Body of pancreas (tissue), 4 donors: ENCODE results near the gene UHRF1.

Source experiments
- POLR2A ChIP-seq, 3 donors: fragments of 450-650 bp; IDR thresholded peaks; one replicate each; pipeline ENCODE4 v1.6.1; 2016; ENCODE audit warnings: antibody characterized with exemption in 3 of 3, mild to moderate bottlenecking in 2 of 3
- TF ChIP-seq, protein P1 (sequence below), 7 experiments: fragments of 450-650 bp in 4 of 7; fragments of 200-600 bp in 3 of 7; sonication (generic) in 3 of 7; IDR thresholded peaks; one replicate each; pipeline ENCODE4 v1.5.1; 2016 to 2019; ENCODE audit warnings: antibody characterized with exemption in 7 of 7

DNA sequence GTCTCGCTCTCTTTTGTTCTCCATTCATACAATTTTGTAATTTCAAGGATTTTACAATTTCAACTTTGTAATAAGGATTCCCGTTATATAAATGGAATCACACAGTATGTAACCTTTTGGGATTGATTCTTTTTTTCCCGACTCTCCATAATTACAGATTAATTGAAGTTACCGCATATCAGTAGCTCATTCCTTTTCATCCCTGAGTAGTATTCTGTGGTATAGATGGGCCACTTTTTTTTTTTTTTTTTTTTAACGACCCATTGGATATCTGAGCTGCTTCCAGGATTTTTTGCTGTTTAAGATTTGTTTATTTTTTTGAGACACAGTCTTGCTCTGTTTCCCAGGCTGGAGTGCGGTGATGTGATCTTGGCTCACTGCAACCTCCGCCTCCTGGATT is 27.8 kb downstream of the UHRF1 start:
- TF ChIP-seq, protein P1, sequence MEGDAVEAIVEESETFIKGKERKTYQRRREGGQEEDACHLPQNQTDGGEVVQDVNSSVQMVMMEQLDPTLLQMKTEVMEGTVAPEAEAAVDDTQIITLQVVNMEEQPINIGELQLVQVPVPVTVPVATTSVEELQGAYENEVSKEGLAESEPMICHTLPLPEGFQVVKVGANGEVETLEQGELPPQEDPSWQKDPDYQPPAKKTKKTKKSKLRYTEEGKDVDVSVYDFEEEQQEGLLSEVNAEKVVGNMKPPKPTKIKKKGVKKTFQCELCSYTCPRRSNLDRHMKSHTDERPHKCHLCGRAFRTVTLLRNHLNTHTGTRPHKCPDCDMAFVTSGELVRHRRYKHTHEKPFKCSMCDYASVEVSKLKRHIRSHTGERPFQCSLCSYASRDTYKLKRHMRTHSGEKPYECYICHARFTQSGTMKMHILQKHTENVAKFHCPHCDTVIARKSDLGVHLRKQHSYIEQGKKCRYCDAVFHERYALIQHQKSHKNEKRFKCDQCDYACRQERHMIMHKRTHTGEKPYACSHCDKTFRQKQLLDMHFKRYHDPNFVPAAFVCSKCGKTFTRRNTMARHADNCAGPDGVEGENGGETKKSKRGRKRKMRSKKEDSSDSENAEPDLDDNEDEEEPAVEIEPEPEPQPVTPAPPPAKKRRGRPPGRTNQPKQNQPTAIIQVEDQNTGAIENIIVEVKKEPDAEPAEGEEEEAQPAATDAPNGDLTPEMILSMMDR (IDR thresholded peaks at IDR 0.05): no peak
- no peak for TF ChIP-seq POLR2A (IDR thresholded peaks at IDR 0.05)
